HG02970 (cell line): ENCODE results near the gene YWHAG.
"Not testable (repeated sequence)": the region's sequence is repeated elsewhere in the genome, so short reads cannot be mapped to it uniquely, and the experiment has no call there.

Source experiments
- ATAC-seq: cut with Tn5 transposase; IDR thresholded peaks from one replicate; pipeline ENCODE4 v1.9.1; 2021; ENCODE audit warnings: mild to moderate bottlenecking, moderate library complexity, moderate number of reproducible peaks; ENCODE audit not compliant: unreplicated experiment, low FRiP score

The YWHAG gene

GRCh38 chr7:76302347-76303201 lies 56.2 kb downstream of the YWHAG start, which contains the start of gene HSPB1:
Gene HSPB1, plus strand, starts transcription at chr7:76302673. Its CDS starts 40 bp downstream, at chr7:76302713.
- ATAC-seq: peak; percentile 40

DNA sequence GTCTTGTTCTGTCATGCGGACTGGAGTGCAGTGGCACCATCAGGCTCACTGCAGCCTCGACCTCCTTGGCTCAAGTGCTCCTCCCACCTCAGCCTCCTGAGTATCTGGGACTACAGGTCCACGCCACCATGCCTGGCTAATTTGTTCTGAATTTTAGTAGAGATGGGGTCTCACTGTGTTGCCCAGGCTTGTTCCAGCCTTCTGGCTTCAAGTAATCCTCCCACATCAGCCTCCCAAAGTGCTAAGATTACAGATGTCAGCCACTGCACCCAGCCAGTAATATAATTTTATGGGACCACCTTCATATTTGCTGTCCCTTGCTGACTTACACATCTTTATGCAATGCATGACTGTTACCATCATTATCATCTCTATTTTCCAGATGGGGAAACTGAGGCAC lies 57.8 kb downstream of the YWHAG start:
- ATAC-seq: no peak

- no peak for ATAC-seq
These were observed 58.5 kb downstream of the YWHAG start for GRCh38 chr7:76300166-76300731.

DNA sequence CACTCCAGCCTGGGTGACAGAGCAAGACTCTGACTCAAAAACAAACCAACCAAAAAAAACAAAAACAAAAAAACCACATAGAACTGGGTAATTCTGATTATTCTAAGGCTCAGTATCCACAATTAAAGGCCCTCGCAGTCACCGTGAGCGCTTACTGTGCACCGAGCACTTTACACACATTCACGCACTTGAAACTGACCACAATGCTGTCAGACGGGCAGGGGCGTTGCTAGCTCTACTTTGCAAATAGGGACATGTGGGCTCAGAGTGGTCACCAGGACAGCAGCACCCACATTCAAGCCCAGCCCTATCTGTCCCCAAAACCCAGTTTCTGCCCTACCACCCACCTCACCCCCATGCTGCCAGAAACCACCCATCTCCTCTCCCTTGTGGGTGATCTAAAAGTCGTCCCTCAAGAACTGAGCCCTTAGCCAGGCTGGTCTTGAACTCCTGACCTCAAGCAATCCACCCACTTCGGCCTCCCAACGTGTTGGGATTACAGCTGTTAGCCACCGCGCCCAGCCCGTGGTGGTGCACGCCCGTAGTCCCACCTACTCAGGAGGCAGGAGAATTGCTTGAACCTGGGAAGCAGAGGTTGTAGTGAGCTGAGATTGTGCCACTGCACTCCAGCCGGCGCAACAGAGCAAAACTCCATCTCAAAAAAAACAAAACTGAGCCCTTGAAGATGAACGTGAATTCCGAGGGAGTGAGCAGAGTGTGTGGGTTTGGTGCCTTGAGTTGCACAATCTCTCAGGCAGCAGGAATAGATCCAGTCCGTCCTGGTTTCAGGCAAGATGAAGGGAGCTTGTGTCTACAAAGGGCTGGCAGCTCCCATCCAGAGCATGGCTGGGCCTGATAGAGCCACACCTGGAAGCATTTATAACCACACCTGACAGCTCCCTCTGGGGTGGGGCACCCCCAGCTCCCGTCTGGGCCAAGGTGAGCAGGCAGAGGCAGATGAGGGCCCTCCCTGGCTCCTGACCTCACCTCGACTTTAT lies 61.7 kb downstream of the YWHAG start:
- no peak for ATAC-seq

GRCh38 chr7:76294344-76295024 lies 64.3 kb downstream of the YWHAG start:
- no peak for ATAC-seq

DNA sequence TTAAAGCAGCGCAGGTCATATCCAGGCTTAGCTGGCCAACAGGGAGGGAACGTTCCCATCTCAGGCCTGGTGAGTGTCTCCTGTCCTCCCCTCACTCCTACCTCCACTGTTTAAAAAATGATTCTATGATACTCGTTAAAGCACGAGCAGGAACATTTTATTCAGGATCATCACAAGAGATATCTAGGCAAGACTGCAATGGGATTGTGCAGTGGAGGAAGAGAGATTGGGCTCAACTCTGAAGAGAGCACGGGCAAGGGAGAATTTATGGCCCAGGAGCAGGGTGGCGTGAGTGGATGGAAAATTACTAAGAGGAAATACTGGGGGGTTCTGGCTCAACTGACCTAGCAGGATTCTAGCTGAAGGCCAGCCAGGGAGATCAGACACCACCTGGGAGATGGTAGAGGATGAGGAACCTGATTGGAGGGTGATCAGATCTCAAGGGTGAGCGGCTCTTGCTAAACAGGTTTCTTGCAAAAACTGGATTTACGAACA lies 65.3 kb downstream of the YWHAG start:
- no peak for ATAC-seq

- not testable (repeated sequence) for ATAC-seq
These were observed 65.9 kb downstream of the YWHAG start for GRCh38 chr7:76292911-76293310.

- ATAC-seq: no peak
These were observed 66.6 kb downstream of the YWHAG start for GRCh38 chr7:76292213-76292573.

DNA sequence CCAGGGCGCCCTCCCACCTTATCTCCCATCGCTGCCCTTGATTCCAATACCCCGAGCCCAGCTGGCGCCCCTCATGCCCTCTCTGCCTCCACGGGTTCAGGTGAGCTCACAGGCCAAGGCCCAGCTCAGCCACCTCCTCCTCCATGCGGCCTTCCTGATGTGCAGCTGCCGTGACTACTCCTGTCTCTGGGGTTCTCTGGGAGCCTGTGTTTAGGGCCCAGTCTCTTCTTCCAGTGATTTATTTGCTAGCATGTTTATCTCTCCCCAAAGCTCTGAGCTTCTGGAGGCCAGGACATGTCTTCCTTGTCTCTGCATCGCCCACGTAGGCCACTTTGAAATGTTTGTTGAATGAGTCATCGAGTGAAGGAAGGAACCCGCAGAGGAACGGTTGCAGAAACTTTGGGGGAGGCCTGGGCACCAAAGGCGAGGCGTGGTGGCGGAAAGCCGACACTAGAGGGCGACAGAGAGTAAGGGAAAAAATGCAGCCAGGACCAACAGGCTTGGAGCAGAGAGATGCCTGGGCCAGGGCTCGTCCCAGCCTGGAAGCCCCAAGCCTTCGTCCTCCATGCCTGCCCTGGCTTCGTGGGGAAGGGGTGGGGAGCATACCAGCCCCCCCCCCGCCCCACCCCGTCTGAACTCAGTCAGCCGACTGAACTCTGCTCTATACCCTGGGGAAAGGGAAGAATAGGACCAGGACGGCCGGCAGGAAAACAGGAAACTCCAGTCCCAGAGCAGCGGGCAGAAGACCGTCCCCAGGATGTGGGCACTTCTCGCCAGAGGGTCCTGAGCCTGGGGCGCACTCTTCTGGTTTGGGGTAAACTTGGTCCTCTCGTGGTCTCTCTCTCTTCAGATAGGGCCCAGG lies 67.2 kb downstream of the YWHAG start:
- ATAC-seq: peak; percentile 65

GRCh38 chr7:76290847-76291350 lies 67.9 kb downstream of the YWHAG start:
- ATAC-seq: not testable (repeated sequence)

- ATAC-seq: no peak
These were observed 71.9 kb downstream of the YWHAG start for GRCh38 chr7:76286842-76287403.

DNA sequence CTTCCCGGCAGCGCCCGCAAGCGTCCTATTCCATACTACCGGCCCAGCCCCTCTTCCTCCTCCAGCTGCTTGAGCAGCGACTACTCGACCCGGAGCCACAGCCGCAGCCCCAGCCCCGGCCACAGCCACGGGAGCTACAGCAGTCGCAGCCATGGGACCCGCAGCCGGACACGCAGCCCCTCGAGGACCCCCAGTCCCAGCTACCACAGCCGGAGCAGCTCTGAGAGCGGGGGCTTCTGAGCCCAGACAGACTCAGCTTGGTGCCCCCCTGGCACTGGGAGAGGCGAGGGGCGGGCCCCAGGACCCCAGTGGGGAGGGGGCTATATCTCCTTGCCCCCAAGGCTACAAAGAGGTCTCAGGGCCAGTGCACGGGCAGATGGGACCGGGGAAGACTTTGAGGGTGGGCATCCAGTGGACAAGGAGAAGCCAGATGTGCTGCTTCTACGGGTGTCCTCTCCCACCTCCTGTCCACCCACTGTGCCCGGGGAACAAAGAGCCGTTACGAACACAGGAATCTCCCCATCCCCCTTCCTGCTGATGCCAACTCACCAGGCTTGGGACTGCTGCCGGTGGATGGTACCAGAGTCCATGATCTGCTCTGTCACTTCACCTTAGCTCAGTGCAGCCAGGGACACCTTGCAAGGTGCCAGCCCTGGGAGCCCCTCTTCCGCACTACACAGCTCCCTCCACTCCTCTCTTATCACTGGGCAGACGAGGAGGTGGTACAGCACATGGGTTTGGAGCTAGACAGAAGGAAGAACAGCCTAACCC lies 73.0 kb downstream of the YWHAG start:
- ATAC-seq: no peak

- no peak for ATAC-seq
These were observed 75.3 kb downstream of the YWHAG start for GRCh38 chr7:76283254-76284159.

DNA sequence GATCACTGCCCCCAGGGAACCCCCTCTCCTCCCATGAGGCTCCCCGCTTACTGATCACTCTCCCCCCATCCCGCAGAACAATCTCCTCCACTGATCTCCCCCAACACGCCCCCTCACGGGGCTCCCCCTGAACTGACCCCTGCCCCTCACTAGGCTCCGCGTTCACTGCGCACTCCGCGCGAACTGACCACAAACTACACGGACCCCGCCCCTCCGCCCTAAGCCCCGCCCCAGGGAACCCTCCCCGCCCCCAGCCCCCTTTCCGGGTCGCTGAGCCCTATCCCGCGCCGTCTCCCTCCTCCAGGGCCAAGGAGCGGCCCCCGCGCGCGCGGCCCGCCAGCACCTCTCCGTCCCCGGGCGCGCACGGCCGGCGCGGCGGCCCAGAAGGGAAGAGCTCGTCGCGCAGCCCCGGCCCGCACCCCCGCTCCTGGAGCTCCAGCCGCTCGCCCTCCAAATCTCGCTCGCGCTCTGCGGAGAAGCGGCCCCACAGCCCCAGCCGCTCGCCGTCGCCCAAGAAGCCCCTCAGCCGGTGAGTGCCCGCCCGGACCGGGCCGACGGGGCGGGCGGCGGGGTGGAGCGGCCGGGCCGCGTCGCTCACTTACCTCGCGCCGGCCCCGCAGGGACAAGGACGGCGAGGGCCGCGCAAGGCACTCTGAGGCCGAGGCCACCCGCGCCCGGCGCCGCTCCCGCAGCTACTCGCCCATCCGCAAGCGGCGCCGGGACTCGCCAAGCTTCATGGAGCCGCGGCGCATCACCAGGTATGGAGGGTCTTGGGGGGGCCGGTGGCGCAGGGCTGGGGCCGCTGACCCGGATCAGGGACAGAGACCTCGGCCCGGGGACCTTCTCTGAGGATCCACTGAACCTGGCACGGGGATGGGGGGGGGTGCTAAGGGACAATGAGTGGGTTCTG lies 76.2 kb downstream of the YWHAG start:
- no peak for ATAC-seq

DNA sequence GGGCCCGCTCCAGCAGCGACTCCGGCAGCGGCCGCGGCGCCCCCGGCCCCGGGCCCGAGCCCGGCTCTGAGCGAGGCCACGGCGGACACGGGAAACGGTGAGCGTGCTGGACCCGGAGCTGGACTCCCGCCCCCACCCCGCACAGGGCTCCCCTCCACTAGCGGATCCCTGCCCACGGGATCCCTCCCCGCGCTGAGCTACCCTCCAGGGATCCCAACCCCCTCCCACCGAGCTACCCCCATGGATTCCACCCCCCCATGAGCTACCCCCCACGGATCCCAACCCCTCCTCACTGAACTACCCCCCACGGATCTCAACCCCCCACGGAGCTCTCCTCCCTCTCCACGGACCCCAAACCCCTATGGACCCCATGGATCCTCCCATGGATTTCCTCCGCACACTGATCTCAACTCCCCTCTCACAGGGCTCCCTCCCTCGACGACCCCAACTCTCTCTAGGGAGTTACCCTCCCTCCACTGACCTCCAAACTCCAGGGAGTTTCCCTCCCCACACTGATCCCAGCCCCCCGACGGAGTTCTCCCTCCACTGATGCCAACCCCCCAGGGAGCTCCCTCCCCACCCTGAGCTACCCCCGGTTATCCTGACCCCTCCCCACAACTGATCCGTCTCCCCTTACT lies 77.0 kb downstream of the YWHAG start:
- ATAC-seq: no peak
